ENCODE results near the gene NOP58.
A peak's percentile ranks its signal among the peaks of the same experiment; 100 is the strongest.

The NOP58 gene

DNA sequence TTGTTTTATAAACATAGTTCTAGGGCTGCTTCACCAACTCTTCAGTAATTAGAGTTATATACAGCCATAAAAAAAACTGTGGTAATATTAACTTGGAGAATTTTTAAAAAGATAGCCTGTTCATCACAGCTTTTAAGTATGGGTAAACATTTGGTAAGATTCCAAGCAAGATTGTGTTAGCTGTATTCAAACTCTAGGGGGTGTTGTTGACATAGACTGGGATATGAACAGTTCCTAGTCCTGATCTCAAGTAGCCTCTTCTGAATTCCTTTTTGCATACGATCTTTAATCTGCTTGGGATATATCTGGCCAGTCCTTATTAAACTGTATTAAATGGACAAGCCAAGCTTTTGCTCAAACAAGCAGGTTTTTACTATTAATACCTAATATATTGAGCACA is 13.4 kb downstream of the NOP58 start:
- H3K79me2 ChIP-seq (ENCODE audit: control insufficient read depth, low read length) = peaks cover 89% of the 10 kb centered on the region
- H4K20me1 ChIP-seq (ENCODE audit: control insufficient read depth, insufficient read depth, low read depth, low read length) = peaks cover 55% of the 10 kb centered on the region
- no peaks in the 10 kb centered on the region for H3K27me3 ChIP-seq (ENCODE audit: control insufficient read depth, low read length)
- H3K36me3 ChIP-seq (ENCODE audit: control insufficient read depth, low read length) = peaks cover 95% of the 10 kb centered on the region
- no peak overlapping the region for H3K4me2 ChIP-seq (ENCODE audit: low read length)
- H3K9me3 ChIP-seq (ENCODE audit: control insufficient read depth, insufficient read depth, low read length) = no peaks in the 10 kb centered on the region
- H3K4me3 ChIP-seq (ENCODE audit: low read length) = no peak overlapping the region
- H3K4me1 ChIP-seq (ENCODE audit: control insufficient read depth, low read length) = no peaks in the 10 kb centered on the region
- H3F3A ChIP-seq (ENCODE audit: control insufficient read depth, insufficient read depth) = peaks cover 24% of the 10 kb centered on the region
- no peaks in the 10 kb centered on the region for H3K9me2 ChIP-seq (replicated peaks; ENCODE audit: control insufficient read depth, low read length)
- H3K27ac ChIP-seq (ENCODE audit: low read depth, low read length) = no peak overlapping the region
- no peak for TF ChIP-seq EZH2phosphoT487 (IDR thresholded peaks at IDR 0.05; ENCODE audit: borderline replicate concordance, low read length)
- TF ChIP-seq, protein P1, sequence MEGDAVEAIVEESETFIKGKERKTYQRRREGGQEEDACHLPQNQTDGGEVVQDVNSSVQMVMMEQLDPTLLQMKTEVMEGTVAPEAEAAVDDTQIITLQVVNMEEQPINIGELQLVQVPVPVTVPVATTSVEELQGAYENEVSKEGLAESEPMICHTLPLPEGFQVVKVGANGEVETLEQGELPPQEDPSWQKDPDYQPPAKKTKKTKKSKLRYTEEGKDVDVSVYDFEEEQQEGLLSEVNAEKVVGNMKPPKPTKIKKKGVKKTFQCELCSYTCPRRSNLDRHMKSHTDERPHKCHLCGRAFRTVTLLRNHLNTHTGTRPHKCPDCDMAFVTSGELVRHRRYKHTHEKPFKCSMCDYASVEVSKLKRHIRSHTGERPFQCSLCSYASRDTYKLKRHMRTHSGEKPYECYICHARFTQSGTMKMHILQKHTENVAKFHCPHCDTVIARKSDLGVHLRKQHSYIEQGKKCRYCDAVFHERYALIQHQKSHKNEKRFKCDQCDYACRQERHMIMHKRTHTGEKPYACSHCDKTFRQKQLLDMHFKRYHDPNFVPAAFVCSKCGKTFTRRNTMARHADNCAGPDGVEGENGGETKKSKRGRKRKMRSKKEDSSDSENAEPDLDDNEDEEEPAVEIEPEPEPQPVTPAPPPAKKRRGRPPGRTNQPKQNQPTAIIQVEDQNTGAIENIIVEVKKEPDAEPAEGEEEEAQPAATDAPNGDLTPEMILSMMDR (IDR thresholded peaks at IDR 0.05; ENCODE audit: low read depth, low read length, poor library complexity, severe bottlenecking) = peak; percentile 46

GRCh38 chr2:202286595-202286994 is 21.0 kb downstream of the NOP58 start:
- no peak for TF ChIP-seq EZH2phosphoT487 (IDR thresholded peaks at IDR 0.05; ENCODE audit: borderline replicate concordance, low read length)
- TF ChIP-seq, protein P1 (IDR thresholded peaks at IDR 0.05; ENCODE audit: low read depth, low read length, poor library complexity, severe bottlenecking) = no peak
- no peaks in the 10 kb centered on the region for H3K27me3 ChIP-seq (ENCODE audit: control insufficient read depth, low read length)

DNA sequence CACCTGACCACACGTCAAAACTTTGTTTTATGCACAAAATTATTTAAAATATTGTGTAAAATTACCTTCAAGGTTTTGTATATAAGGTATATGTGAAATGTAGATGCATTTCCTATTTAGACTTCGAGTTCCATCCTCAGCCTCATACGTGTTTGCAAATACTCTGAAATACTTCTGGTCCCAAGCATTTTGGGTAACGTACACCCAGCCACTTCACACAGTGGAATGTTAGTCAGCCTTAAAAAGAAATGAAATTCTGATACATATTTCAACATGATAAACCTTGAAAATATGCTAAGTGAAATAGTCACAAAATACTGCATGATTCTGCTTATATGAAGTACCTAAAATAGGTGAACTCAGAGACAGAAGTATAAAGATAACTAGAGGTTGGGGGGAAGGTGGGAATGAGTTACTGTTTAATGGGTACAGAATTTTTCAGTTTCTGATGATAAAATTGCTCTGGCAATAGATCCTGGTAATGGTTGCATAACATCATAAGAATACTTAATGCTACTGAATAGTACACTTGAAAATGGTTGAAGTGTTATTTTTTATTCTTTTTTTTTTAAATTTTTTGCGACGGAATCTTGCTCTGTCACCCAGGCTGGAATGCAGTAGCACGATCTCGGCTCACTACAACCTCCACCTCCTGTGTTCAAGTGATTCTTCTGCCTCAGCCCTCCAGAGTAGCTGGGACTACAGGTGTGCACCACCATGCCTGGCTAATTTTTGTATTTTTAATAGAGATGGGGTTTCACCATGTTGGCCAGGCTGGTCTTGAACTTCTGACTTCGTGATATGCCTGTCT is 24.0 kb downstream of the NOP58 start:
- H3K4me1 ChIP-seq (ENCODE audit: control insufficient read depth, low read length) = no peaks in the 10 kb centered on the region
- no peak overlapping the region for H3K27ac ChIP-seq (ENCODE audit: low read depth, low read length)
- no peak overlapping the region for H3K4me3 ChIP-seq (ENCODE audit: low read length)
- H3K27me3 ChIP-seq (ENCODE audit: control insufficient read depth, low read length) = no peaks in the 10 kb centered on the region
- no peaks in the 10 kb centered on the region for H3K9me3 ChIP-seq (ENCODE audit: control insufficient read depth, insufficient read depth, low read length)
- TF ChIP-seq, protein P1 (IDR thresholded peaks at IDR 0.05; ENCODE audit: low read depth, low read length, poor library complexity, severe bottlenecking) = no peak
- no peak for TF ChIP-seq EZH2phosphoT487 (IDR thresholded peaks at IDR 0.05; ENCODE audit: borderline replicate concordance, low read length)
- H4K20me1 ChIP-seq (ENCODE audit: control insufficient read depth, insufficient read depth, low read depth, low read length) = peaks cover 17% of the 10 kb centered on the region
- H3F3A ChIP-seq (ENCODE audit: control insufficient read depth, insufficient read depth) = peaks cover 16% of the 10 kb centered on the region
- H3K4me2 ChIP-seq (ENCODE audit: low read length) = no peak overlapping the region
- H3K36me3 ChIP-seq (ENCODE audit: control insufficient read depth, low read length) = peaks cover 96% of the 10 kb centered on the region
- H3K79me2 ChIP-seq (ENCODE audit: control insufficient read depth, low read length) = peaks cover 67% of the 10 kb centered on the region
- no peaks in the 10 kb centered on the region for H3K9me2 ChIP-seq (replicated peaks; ENCODE audit: control insufficient read depth, low read length)

More at GRCh38 chr2:202286595-202286994, 21.0 kb downstream of the NOP58 start:
- H4K20me1 ChIP-seq (ENCODE audit: control insufficient read depth, insufficient read depth, low read depth, low read length) = peaks cover 14% of the 10 kb centered on the region
- H3K27ac ChIP-seq (ENCODE audit: low read depth, low read length) = no peak overlapping the region
- H3K36me3 ChIP-seq (ENCODE audit: control insufficient read depth, low read length) = peaks cover 96% of the 10 kb centered on the region
- H3K79me2 ChIP-seq (ENCODE audit: control insufficient read depth, low read length) = peaks cover 66% of the 10 kb centered on the region
- no peaks in the 10 kb centered on the region for H3K9me3 ChIP-seq (ENCODE audit: control insufficient read depth, insufficient read depth, low read length)
- H3K4me1 ChIP-seq (ENCODE audit: control insufficient read depth, low read length) = no peaks in the 10 kb centered on the region
- peaks cover 19% of the 10 kb centered on the region for H3F3A ChIP-seq (ENCODE audit: control insufficient read depth, insufficient read depth)
- H3K4me3 ChIP-seq (ENCODE audit: low read length) = no peak overlapping the region
- no peaks in the 10 kb centered on the region for H3K9me2 ChIP-seq (replicated peaks; ENCODE audit: control insufficient read depth, low read length)
- H3K4me2 ChIP-seq (ENCODE audit: low read length) = no peak overlapping the region

Data from DOHH2 (cell line).